ENCODE results near the gene VIL1. TPM values are rescaled to one million over a fixed set of nuclear protein-coding genes. Genes with fewer than 3 reads are reported as not detected.

The VIL1 gene
- total and polyA plus RNA-seq, 2 of the 13 experiments (the other 11 are each of a cell fraction or from before 2014, with no cell fraction given), result 287 to 301 TPM

DNA sequence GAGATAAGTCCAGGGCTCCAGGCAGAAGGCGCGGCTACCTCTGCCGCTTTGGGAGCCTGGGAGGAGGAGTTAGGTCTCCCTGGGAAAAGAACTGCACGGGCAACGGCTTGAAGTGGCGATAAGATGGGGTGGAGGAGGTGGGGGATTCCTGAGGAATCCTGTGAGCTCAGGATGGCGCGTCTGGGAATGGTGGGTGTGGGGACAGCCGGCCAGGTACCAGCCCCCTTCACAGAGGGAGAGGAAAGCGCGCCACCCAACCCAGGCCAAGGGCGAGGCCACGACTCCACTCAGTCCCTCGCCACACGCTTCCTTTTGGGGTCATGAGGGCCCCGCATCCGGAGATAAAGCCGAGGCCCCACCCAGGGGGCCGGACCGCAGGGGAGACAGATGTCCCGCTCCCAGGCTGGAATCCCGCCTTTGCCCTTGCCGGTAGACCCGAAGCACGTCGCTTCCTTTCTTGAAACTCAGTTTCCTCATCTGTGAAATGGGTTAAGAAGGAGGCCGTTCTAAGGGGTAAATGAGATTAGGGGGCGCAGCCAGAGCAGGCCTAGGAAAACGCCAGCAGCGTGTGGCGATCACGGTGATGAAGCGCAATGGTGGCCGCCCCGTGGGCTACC, 21.0 kb upstream of the VIL1 start (continued):
- TF ChIP-seq, protein P1, sequence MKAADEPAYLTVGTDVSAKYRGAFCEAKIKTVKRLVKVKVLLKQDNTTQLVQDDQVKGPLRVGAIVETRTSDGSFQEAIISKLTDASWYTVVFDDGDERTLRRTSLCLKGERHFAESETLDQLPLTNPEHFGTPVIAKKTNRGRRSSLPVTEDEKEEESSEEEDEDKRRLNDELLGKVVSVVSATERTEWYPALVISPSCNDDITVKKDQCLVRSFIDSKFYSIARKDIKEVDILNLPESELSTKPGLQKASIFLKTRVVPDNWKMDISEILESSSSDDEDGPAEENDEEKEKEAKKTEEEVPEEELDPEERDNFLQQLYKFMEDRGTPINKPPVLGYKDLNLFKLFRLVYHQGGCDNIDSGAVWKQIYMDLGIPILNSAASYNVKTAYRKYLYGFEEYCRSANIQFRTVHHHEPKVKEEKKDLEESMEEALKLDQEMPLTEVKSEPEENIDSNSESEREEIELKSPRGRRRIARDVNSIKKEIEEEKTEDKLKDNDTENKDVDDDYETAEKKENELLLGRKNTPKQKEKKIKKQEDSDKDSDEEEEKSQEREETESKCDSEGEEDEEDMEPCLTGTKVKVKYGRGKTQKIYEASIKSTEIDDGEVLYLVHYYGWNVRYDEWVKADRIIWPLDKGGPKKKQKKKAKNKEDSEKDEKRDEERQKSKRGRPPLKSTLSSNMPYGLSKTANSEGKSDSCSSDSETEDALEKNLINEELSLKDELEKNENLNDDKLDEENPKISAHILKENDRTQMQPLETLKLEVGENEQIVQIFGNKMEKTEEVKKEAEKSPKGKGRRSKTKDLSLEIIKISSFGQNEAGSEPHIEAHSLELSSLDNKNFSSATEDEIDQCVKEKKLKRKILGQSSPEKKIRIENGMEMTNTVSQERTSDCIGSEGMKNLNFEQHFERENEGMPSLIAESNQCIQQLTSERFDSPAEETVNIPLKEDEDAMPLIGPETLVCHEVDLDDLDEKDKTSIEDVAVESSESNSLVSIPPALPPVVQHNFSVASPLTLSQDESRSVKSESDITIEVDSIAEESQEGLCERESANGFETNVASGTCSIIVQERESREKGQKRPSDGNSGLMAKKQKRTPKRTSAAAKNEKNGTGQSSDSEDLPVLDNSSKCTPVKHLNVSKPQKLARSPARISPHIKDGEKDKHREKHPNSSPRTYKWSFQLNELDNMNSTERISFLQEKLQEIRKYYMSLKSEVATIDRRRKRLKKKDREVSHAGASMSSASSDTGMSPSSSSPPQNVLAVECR (CRISPR knock-in tag; IDR thresholded peaks at IDR 0.05; ENCODE audit: borderline replicate concordance), result peak; percentile 76; the same call in 1 of the 2 replicates
- TF ChIP-seq KDM2A (CRISPR knock-in tag; IDR thresholded peaks at IDR 0.05; ENCODE audit: borderline replicate concordance, low read depth) (peak; percentile 93), DNMT1 (CRISPR knock-in tag; IDR thresholded peaks at IDR 0.05) (no peak), NPAS2 (CRISPR knock-in tag; IDR thresholded peaks at IDR 0.05; ENCODE audit: borderline replicate concordance) (no peak), NFE2 (CRISPR knock-in tag; IDR thresholded peaks at IDR 0.05) (no peak), E2F2 (CRISPR knock-in tag; IDR thresholded peaks at IDR 0.05; ENCODE audit: borderline replicate concordance) (peak; percentile 93; the same call in 1 of the 2 replicates), ATF4 (CRISPR knock-in tag; IDR thresholded peaks at IDR 0.05) (0 out of 4 replicates have a peak, but pooled peaks of 1 of the 2 experiments have one; percentile 13), ZNF724P (CRISPR knock-in tag; IDR thresholded peaks at IDR 0.05; ENCODE audit: borderline replicate concordance) (peak; percentile 89; the same call in 1 of the 2 replicates), ZNF496 (CRISPR knock-in tag; IDR thresholded peaks at IDR 0.05; ENCODE audit: insufficient replicate concordance) (no peak), MTA3 (CRISPR knock-in tag; IDR thresholded peaks at IDR 0.05) (no peak), ZBTB7A (CRISPR knock-in tag; IDR thresholded peaks at IDR 0.05) (peak; percentile 76), ISL2 (CRISPR knock-in tag; IDR thresholded peaks at IDR 0.05) (peak; percentile 80), ZNF577 (CRISPR knock-in tag; IDR thresholded peaks at IDR 0.05; ENCODE audit: borderline replicate concordance, low read depth) (no peak), ZNF709 (CRISPR knock-in tag; IDR thresholded peaks at IDR 0.05) (0 out of 2 replicates have a peak, but pooled peaks have one; percentile 69), U2AF1 (optimal IDR thresholded peaks at IDR 0.05; ENCODE audit: low read depth, low read length) (peak; percentile 57), ZNF878 (CRISPR knock-in tag; IDR thresholded peaks at IDR 0.05) (peak; percentile 89), ZNF713 (CRISPR knock-in tag; IDR thresholded peaks at IDR 0.05) (no peak; the same call in 1 of the 2 replicates)
- TF ChIP-seq, protein P2, sequence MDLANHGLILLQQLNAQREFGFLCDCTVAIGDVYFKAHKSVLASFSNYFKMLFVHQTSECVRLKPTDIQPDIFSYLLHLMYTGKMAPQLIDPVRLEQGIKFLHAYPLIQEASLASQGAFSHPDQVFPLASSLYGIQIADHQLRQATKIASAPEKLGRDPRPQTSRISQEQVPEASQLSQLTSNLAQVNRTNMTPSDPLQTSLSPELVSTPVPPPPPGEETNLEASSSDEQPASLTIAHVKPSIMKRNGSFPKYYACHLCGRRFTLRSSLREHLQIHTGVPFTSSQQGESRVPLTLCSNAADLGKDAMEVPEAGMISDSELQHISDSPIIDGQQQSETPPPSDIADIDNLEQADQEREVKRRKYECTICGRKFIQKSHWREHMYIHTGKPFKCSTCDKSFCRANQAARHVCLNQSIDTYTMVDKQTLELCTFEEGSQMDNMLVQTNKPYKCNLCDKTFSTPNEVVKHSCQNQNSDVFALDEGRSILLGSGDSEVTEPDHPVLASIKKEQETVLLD (CRISPR knock-in tag; IDR thresholded peaks at IDR 0.05; ENCODE audit: low read depth), result 0 out of 2 replicates have a peak, but pooled peaks have one; percentile 26
- TF ChIP-seq, protein P3, sequence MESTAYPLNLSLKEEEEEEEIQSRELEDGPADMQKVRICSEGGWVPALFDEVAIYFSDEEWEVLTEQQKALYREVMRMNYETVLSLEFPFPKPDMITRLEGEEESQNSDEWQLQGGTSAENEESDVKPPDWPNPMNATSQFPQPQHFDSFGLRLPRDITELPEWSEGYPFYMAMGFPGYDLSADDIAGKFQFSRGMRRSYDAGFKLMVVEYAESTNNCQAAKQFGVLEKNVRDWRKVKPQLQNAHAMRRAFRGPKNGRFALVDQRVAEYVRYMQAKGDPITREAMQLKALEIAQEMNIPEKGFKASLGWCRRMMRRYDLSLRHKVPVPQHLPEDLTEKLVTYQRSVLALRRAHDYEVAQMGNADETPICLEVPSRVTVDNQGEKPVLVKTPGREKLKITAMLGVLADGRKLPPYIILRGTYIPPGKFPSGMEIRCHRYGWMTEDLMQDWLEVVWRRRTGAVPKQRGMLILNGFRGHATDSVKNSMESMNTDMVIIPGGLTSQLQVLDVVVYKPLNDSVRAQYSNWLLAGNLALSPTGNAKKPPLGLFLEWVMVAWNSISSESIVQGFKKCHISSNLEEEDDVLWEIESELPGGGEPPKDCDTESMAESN (CRISPR knock-in tag; conservative IDR thresholded peaks at IDR 0.05), result no peak; the same call in 1 of the 2 replicates

Measured in HepG2 (cell line).